ENCODE data around the gene CPA5. TPM values are rescaled to one million over a fixed set of nuclear protein-coding genes. Genes with fewer than 3 reads are reported as not detected.

Gene CPA5
- total and polyA plus RNA-seq, 8 donors, result 0.13 to 0.96 (median 0.65) TPM; not detected in 2

GRCh38 chr7:130341882-130342281 is 2.7 kb upstream of the CPA5 start:
- no peak for ATAC-seq
- intact Hi-C loops (cut with DNase I), result no loop called here
- no peaks in the 10 kb centered on the region for H3K36me3 ChIP-seq
- H3K27ac ChIP-seq, result no peak overlapping the region
- DNase-seq, result no peak
- H3K9me3 ChIP-seq, result no peaks in the 10 kb centered on the region
- no peaks in the 10 kb centered on the region for H3K27me3 ChIP-seq
- H3K4me1 ChIP-seq, result no peaks in the 10 kb centered on the region
- no peak overlapping the region for H3K4me3 ChIP-seq
- no peak for TF ChIP-seq CTCF (IDR thresholded peaks at IDR 0.05)

GRCh38 chr7:130342701-130343380 is 1.8 kb upstream of the CPA5 start:
- Histone ChIP-seq H3K27ac (no peak overlapping the region), H3K9me3 (no peaks in the 10 kb centered on the region), H3K4me3 (no peak overlapping the region), H3K4me1 (no peaks in the 10 kb centered on the region), H3K36me3 (no peaks in the 10 kb centered on the region), H3K27me3 (no peaks in the 10 kb centered on the region)
- intact Hi-C loops (cut with DNase I), result no loop called here
- DNase-seq (no peak), ATAC-seq (no peak)
- no peak for TF ChIP-seq CTCF (IDR thresholded peaks at IDR 0.05)

GRCh38 chr7:130345136-130345535 is 520 bp downstream of the CPA5 start:
- ATAC-seq (no peak), DNase-seq (no peak)
- intact Hi-C loops (cut with DNase I), result no loop called here
- Histone ChIP-seq H3K27ac (no peak overlapping the region), H3K9me3 (no peaks in the 10 kb centered on the region), H3K4me3 (no peak overlapping the region), H3K4me1 (no peaks in the 10 kb centered on the region), H3K27me3 (no peaks in the 10 kb centered on the region), H3K36me3 (no peaks in the 10 kb centered on the region)
- no peak for TF ChIP-seq CTCF (IDR thresholded peaks at IDR 0.05)

GRCh38 chr7:130345725-130346124 is 1.1 kb downstream of the CPA5 start:
- TF ChIP-seq CTCF (IDR thresholded peaks at IDR 0.05), result no peak

GRCh38 chr7:130346177-130346905 is 1.7 kb downstream of the CPA5 start:
- no peak overlapping the region for H3K27ac ChIP-seq

More at GRCh38 chr7:130345725-130346124, 1.1 kb downstream of the CPA5 start:
- no peaks in the 10 kb centered on the region for H3K9me3 ChIP-seq
- H3K4me1 ChIP-seq, result no peaks in the 10 kb centered on the region
- H3K36me3 ChIP-seq, result no peaks in the 10 kb centered on the region
- intact Hi-C loops (cut with DNase I), result no loop called here
- ATAC-seq (no peak), DNase-seq (no peak)
- H3K27ac ChIP-seq, result no peak overlapping the region
- no peak overlapping the region for H3K4me3 ChIP-seq
- no peaks in the 10 kb centered on the region for H3K27me3 ChIP-seq

More at GRCh38 chr7:130346177-130346905, 1.7 kb downstream of the CPA5 start:
- no peak for TF ChIP-seq CTCF (IDR thresholded peaks at IDR 0.05)
- no peaks in the 10 kb centered on the region for H3K4me1 ChIP-seq
- H3K9me3 ChIP-seq, result no peaks in the 10 kb centered on the region
- no peaks in the 10 kb centered on the region for H3K36me3 ChIP-seq
- peaks cover 0 to 5% of the 10 kb centered on the region in 2 donors for H3K27me3 ChIP-seq
- intact Hi-C loops (cut with DNase I), result no loop called here
- H3K4me3 ChIP-seq, result no peak overlapping the region
- ATAC-seq (no peak), DNase-seq (no peak)
